ENCODE measurements around the gene CCNJL. TPM values are rescaled to one million over a fixed set of nuclear protein-coding genes. Genes with fewer than 3 reads are reported as not detected.

The CCNJL gene
- total RNA-seq, result 0.94 TPM

DNA sequence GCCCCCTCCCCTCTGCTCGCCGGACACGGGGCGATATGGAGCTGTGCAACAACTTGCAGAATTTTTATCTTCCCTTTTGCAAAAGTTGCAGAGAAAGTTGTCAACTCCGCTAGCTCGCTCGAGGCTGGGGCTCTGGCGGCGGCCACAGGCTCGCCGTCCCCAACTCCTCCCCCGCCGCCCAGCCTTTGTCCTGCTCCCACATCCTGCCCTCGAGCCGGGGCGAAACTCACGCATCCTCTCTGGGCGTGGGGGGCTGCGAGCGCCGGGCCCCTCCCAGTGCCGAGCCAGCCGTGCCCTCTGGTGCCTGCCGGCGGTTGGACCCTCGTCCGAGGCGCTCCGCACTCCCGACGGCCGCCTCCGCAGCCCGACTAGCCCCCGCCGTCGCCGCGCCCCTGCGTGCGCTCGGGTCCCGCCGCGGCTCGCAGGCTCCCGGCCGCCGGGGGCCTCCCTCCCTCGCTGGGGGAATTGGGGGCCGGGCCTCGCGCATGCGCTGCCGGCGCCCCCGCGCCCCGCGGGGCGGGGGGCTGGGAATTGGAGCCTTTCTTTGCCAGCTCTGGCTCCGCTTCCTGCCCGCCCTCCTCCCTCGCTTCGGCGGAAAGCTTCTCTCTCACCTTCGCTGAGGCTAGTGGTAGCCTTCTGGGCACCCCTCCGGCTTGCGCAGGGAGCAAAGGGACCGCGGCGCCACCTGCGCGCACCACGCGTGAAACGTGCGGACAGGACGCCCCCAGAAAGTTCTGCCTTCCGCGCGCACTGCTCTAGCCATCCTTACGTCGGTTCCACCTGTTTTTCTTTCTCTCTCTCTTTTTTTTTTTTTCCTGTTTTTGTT lies at the start of gene CCNJL:
TSS of gene CCNJL (minus strand) at position 431 of the 826 bp plus-strand sequence. CDS start 641 bp downstream, outside the sequence.
- peaks cover 55% of the 10 kb centered on the region for H3K27me3 ChIP-seq (ENCODE audit: insufficient read depth, low read length)
- peaks cover 28% of the 10 kb centered on the region for H3K4me1 ChIP-seq (ENCODE audit: insufficient read depth, low read length)
- H3K9me3 ChIP-seq (ENCODE audit: low read depth, low read length), result no peaks in the 10 kb centered on the region
- H3K4me3 ChIP-seq (ENCODE audit: low read length), result peak within 1 kb of the TSS; percentile 40

- no peak overlapping the region for H3K4me3 ChIP-seq (ENCODE audit: low read length)
- no peaks in the 10 kb centered on the region for H3K27me3 ChIP-seq (ENCODE audit: insufficient read depth, low read length)
- H3K4me1 ChIP-seq (ENCODE audit: insufficient read depth, low read length), result no peaks in the 10 kb centered on the region
- no peaks in the 10 kb centered on the region for H3K9me3 ChIP-seq (ENCODE audit: low read depth, low read length)
Observed at GRCh38 chr5:160361624-160362228, 49.4 kb upstream of the CCNJL start.

DNA sequence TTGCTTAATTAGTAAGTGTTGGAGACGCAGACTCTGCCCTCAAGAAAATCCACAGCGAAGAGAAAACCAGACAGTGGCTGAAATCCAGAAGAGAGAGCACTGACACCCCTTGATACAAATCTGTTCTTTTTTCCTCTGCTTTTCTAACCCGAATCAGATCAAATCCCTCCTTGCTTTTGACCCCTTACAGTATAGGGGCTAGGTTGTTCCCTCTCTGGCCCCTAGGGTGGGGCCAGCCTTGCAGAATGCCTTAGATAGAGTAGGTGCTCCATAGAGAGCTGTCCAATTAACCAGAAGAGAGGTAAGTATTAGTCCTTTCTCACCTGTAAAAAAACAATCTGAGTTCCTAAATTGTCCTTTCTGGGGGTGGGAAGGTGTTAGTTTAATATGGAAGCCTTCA lies 47.9 kb upstream of the CCNJL start:
- Histone ChIP-seq H3K4me3 (ENCODE audit: low read length) (no peak overlapping the region), H3K4me1 (ENCODE audit: insufficient read depth, low read length) (no peaks in the 10 kb centered on the region), H3K9me3 (ENCODE audit: low read depth, low read length) (no peaks in the 10 kb centered on the region), H3K27me3 (ENCODE audit: insufficient read depth, low read length) (no peaks in the 10 kb centered on the region)

DNA sequence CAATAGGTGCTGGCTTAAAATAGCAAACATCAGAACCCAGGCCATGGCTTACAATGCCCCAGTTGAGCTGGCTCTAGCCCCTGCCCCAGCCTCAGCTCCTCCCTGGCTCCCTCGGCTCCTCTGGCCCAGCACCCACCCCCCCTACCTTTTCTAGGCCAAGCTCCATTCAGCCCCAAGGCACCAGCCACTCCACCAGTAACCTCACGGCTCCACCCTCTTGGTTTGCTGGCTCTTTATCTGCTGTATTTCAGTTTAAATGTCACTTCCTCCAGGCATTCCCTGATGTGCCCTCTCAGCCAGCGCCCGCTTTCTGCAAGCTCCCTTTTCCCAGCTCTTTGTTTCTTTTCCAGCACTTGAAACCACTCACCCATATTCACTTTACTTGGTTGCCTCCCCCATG lies 47.5 kb upstream of the CCNJL start:
- Histone ChIP-seq H3K27me3 (ENCODE audit: insufficient read depth, low read length) (no peaks in the 10 kb centered on the region), H3K4me3 (ENCODE audit: low read length) (no peak overlapping the region), H3K9me3 (ENCODE audit: low read depth, low read length) (no peaks in the 10 kb centered on the region)

GRCh38 chr5:160359242-160359641 lies 46.9 kb upstream of the CCNJL start:
- no peaks in the 10 kb centered on the region for H3K9me3 ChIP-seq (ENCODE audit: low read depth, low read length)
- H3K27me3 ChIP-seq (ENCODE audit: insufficient read depth, low read length), result no peaks in the 10 kb centered on the region
- no peaks in the 10 kb centered on the region for H3K4me1 ChIP-seq (ENCODE audit: insufficient read depth, low read length)
- no peak overlapping the region for H3K4me3 ChIP-seq (ENCODE audit: low read length)

More for the DNA sequence above, 47.5 kb upstream of the CCNJL start:
- H3K4me1 ChIP-seq (ENCODE audit: insufficient read depth, low read length), result no peaks in the 10 kb centered on the region

- no peaks in the 10 kb centered on the region for H3K4me1 ChIP-seq (ENCODE audit: insufficient read depth, low read length)
- H3K27me3 ChIP-seq (ENCODE audit: insufficient read depth, low read length), result no peaks in the 10 kb centered on the region
- H3K9me3 ChIP-seq (ENCODE audit: low read depth, low read length), result no peaks in the 10 kb centered on the region
- no peak overlapping the region for H3K4me3 ChIP-seq (ENCODE audit: low read length)
Observed at GRCh38 chr5:160357861-160358411, 45.6 kb upstream of the CCNJL start.

GRCh38 chr5:160357394-160357793 lies 45.0 kb upstream of the CCNJL start:
- Histone ChIP-seq H3K9me3 (ENCODE audit: low read depth, low read length) (no peaks in the 10 kb centered on the region), H3K27me3 (ENCODE audit: insufficient read depth, low read length) (no peaks in the 10 kb centered on the region), H3K4me3 (ENCODE audit: low read length) (no peak overlapping the region), H3K4me1 (ENCODE audit: insufficient read depth, low read length) (no peaks in the 10 kb centered on the region)

- H3K4me1 ChIP-seq (ENCODE audit: insufficient read depth, low read length), result no peaks in the 10 kb centered on the region
- H3K27me3 ChIP-seq (ENCODE audit: insufficient read depth, low read length), result no peaks in the 10 kb centered on the region
- no peaks in the 10 kb centered on the region for H3K9me3 ChIP-seq (ENCODE audit: low read depth, low read length)
- H3K4me3 ChIP-seq (ENCODE audit: low read length), result no peak overlapping the region
Observed at GRCh38 chr5:160356550-160357347, 44.4 kb upstream of the CCNJL start.

DNA sequence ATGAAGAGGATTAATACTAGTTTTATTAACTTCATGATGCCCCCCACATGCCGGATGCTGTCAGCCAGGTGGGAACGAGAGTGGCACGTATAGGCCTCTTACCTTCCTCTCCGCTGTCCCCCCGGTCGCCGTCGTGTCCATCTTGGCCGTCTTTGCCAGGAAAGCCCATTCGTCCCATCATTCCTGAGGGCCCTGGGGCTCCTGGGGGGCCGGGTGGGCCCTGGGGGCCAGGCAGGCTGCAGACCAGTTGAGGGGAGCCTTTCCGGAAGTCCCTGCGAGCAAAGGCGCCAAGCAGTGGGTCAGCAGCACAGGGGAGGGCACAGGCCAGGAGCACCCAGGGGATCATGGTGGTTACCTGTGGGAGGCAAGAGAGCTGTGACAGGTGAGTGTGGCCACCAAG lies 42.3 kb upstream of the CCNJL start:
- H3K27me3 ChIP-seq (ENCODE audit: insufficient read depth, low read length), result no peaks in the 10 kb centered on the region
- H3K4me3 ChIP-seq (ENCODE audit: low read length), result no peak overlapping the region
- H3K9me3 ChIP-seq (ENCODE audit: low read depth, low read length), result no peaks in the 10 kb centered on the region
- no peaks in the 10 kb centered on the region for H3K4me1 ChIP-seq (ENCODE audit: insufficient read depth, low read length)

GRCh38 chr5:160353379-160353778 lies 41.0 kb upstream of the CCNJL start:
- Histone ChIP-seq H3K9me3 (ENCODE audit: low read depth, low read length) (no peaks in the 10 kb centered on the region), H3K27me3 (ENCODE audit: insufficient read depth, low read length) (no peaks in the 10 kb centered on the region), H3K4me1 (ENCODE audit: insufficient read depth, low read length) (no peaks in the 10 kb centered on the region), H3K4me3 (ENCODE audit: low read length) (no peak overlapping the region)

DNA sequence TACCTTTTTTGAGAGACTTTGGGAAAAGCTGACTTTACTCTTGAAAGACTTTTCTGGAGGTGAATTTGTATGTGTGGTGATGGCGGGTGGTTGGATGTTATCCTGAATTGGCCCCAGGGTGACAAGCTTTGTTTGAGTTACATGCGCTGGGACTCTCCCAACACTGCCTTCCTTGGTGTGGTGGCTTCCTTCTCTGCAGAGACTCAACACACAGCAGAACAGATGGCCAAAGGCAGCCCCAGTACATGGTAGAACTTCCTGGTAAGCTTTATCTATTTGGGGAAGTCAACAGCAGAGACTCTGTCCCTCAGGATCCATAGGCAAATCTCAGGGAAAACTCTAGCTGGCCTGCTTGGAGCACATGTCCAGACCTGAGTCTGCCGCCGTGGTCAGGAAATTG lies 39.9 kb upstream of the CCNJL start:
- no peaks in the 10 kb centered on the region for H3K9me3 ChIP-seq (ENCODE audit: low read depth, low read length)
- H3K4me3 ChIP-seq (ENCODE audit: low read length), result no peak overlapping the region

GRCh38 chr5:160349935-160350303 lies 37.6 kb upstream of the CCNJL start:
- H3K27me3 ChIP-seq (ENCODE audit: insufficient read depth, low read length), result no peaks in the 10 kb centered on the region
- H3K4me1 ChIP-seq (ENCODE audit: insufficient read depth, low read length), result no peaks in the 10 kb centered on the region
- H3K9me3 ChIP-seq (ENCODE audit: low read depth, low read length), result no peaks in the 10 kb centered on the region
- no peak overlapping the region for H3K4me3 ChIP-seq (ENCODE audit: low read length)

More for the DNA sequence above, 39.9 kb upstream of the CCNJL start:
- Histone ChIP-seq H3K27me3 (ENCODE audit: insufficient read depth, low read length) (no peaks in the 10 kb centered on the region), H3K4me1 (ENCODE audit: insufficient read depth, low read length) (no peaks in the 10 kb centered on the region)

- no peaks in the 10 kb centered on the region for H3K9me3 ChIP-seq (ENCODE audit: low read depth, low read length)
- no peaks in the 10 kb centered on the region for H3K4me1 ChIP-seq (ENCODE audit: insufficient read depth, low read length)
- H3K4me3 ChIP-seq (ENCODE audit: low read length), result no peak overlapping the region
- no peaks in the 10 kb centered on the region for H3K27me3 ChIP-seq (ENCODE audit: insufficient read depth, low read length)
Observed at GRCh38 chr5:160349249-160349934, 37.0 kb upstream of the CCNJL start.

DNA sequence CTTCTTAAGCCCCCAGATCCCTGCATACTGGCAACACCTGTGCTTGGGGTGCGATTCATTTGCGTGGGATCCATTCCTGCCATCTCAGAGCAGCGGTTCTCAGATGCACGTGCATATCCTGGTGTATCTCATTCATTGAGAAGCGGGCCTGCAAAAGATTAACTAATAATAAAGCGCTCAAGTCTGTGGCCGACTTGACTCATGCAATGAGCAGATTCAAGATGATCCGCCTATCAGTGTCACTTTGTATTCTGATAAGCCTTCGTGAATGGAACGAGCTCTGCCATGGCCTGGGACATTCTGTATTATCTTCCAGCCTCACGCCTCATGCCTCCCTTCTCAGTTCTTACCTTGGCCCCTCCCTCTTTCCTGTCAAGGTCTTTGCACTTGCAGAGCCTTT lies 35.7 kb upstream of the CCNJL start:
- Histone ChIP-seq H3K4me3 (ENCODE audit: low read length) (no peak overlapping the region), H3K27me3 (ENCODE audit: insufficient read depth, low read length) (no peaks in the 10 kb centered on the region), H3K4me1 (ENCODE audit: insufficient read depth, low read length) (no peaks in the 10 kb centered on the region), H3K9me3 (ENCODE audit: low read depth, low read length) (no peaks in the 10 kb centered on the region)
